GM12875 (cell line): ENCODE data around the gene A4GALT.

Experiments
- H3K4me3 ChIP-seq: one replicate; pipeline ENCODE4 v1.5.1; 2011; ENCODE audit warnings: low read depth, low read length, control low read depth
- TF ChIP-seq, protein P1 (sequence below): IDR thresholded peaks from 2 replicates; pipeline ENCODE4 v1.5.1; 2011; ENCODE audit warnings: low read depth, mild to moderate bottlenecking, control low read depth, inconsistent platforms, low read length, moderate library complexity, borderline replicate concordance; ENCODE audit not compliant: insufficient read depth

A4GALT gene

GRCh38 chr22:42700355-42700754, 20.3 kb downstream of the A4GALT start:
- TF ChIP-seq, protein P1, sequence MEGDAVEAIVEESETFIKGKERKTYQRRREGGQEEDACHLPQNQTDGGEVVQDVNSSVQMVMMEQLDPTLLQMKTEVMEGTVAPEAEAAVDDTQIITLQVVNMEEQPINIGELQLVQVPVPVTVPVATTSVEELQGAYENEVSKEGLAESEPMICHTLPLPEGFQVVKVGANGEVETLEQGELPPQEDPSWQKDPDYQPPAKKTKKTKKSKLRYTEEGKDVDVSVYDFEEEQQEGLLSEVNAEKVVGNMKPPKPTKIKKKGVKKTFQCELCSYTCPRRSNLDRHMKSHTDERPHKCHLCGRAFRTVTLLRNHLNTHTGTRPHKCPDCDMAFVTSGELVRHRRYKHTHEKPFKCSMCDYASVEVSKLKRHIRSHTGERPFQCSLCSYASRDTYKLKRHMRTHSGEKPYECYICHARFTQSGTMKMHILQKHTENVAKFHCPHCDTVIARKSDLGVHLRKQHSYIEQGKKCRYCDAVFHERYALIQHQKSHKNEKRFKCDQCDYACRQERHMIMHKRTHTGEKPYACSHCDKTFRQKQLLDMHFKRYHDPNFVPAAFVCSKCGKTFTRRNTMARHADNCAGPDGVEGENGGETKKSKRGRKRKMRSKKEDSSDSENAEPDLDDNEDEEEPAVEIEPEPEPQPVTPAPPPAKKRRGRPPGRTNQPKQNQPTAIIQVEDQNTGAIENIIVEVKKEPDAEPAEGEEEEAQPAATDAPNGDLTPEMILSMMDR: no peak
- H3K4me3 ChIP-seq: no peak overlapping the region

GRCh38 chr22:42699976-42700352, 20.7 kb downstream of the A4GALT start:
- TF ChIP-seq, protein P1: no peak
- no peak overlapping the region for H3K4me3 ChIP-seq

GRCh38 chr22:42699281-42699975, 21.2 kb downstream of the A4GALT start:
- H3K4me3 ChIP-seq: no peak overlapping the region
- TF ChIP-seq, protein P1: no peak

DNA sequence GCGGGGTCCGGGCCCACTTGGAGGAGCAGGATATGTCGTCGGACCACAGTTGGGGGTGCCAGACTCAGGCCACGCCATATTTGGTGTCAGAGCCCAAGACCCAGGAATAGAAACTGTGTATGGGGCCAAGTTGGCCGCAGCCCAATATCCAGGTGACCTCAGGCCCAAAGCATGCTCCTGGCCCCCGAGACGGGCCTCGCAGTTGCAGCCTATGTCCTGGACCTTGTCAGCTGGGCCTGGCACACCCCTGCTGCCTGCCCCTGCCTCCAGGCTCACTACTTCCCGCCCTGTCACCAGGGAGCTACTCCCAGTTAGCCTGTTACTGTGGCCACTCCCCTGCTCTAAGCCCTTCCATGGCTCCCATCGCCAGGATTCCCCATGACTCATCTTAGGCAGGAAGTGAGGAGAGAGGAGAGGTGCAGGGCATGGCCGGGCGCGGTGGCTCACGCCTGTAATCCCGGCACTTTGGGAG, 23.1 kb downstream of the A4GALT start:
- TF ChIP-seq, protein P1: no peak
- no peak overlapping the region for H3K4me3 ChIP-seq

DNA sequence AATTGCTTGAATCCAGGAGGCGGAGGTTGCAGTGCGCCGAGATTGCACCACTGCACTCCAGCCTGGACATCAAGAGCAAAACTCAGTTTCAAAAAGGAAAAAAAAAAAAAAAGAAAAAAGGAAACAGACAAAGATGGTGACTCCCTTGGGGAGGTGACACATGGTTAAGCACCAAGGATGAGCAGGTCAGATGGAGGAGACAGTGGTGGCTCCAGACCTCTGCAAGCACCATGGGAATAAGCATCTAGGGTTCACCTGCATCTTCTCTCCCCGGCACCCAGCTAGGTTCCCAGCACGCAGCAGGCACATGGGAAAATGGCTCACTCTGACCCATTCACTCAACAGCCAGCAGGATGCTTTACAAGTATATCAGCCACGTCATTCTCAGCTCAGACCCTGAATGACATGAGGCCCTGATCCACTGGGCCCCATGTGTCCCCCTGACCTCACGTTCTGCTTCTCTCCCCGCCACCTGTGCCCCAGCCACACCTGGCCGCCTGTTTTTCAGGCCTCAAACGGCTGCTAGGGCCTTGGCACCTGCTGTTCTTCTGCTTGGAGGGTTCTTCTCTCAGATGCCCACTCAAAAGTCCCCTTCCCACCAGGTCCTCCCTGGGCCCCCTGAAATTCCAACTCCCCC, 24.2 kb downstream of the A4GALT start:
- no peak overlapping the region for H3K4me3 ChIP-seq
- TF ChIP-seq, protein P1: no peak

DNA sequence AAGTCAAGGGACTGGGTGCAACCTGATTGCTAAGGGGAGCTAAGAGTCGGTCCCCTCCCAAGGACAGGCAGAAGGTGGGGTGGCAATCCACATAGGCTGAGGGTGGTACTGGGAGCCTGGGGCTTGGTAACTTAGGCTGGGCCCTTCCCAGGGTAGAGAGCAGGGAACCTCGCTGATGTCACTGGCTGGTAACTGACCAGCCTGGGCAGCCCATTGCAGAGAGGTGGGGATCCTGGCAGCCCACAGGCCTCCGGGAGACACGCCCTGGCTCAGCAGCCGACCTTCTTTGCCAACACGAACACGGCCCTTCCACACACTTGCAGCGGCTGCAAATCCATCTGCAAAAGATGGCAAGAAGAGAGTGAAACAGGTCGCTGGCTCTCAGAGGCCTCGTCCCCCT, 25.4 kb downstream of the A4GALT start:
- no peak overlapping the region for H3K4me3 ChIP-seq
- TF ChIP-seq, protein P1: no peak
